Epithelial cell of proximal tubule (primary cell): ENCODE results near the gene DYRK2. TPM values are rescaled to one million over a fixed set of nuclear protein-coding genes. Genes with fewer than 3 reads are reported as not detected.

Experiments
- DNase-seq: peaks from one replicate; pipeline ENCODE4 v3.0.0-alpha.2; 2011; ENCODE audit warnings: low read depth
- H3K4me3 ChIP-seq: 2 replicates; pipeline ENCODE4 v1.5.1; 2011; ENCODE audit warnings: low read depth, mild to moderate bottlenecking, low read length
- CTCF ChIP-seq: conservative IDR thresholded peaks from 2 replicates; pipeline ENCODE4 v1.5.1; 2012; ENCODE audit warnings: low read depth, mild to moderate bottlenecking, low read length
- total RNA-seq: library from RNA; depleted of rRNA; stranded (reverse); fragments of >200 nt; gene quantifications from 2 replicates; pipeline ENCODE4 v1.2.3, GENCODE V29; 2015

Gene DYRK2
- total RNA-seq, 1 donor from 2014 or later: 29.6 TPM

GRCh38 chr12:67630373-67631088 lies 18.0 kb upstream of the DYRK2 start:
- no peak for DNase-seq
- TF ChIP-seq CTCF: peak; percentile 6
- H3K4me3 ChIP-seq: no peak overlapping the region

- H3K4me3 ChIP-seq: no peak overlapping the region
- no peak for TF ChIP-seq CTCF
- DNase-seq: no peak
These were observed 16.5 kb upstream of the DYRK2 start for GRCh38 chr12:67632005-67632404.

- DNase-seq: no peak
- TF ChIP-seq CTCF: no peak
- no peak overlapping the region for H3K4me3 ChIP-seq
These were observed 15.4 kb upstream of the DYRK2 start for GRCh38 chr12:67633024-67633610.

- no peak for DNase-seq
- no peak for TF ChIP-seq CTCF
- H3K4me3 ChIP-seq: no peak overlapping the region
These were observed 14.8 kb upstream of the DYRK2 start for GRCh38 chr12:67633708-67634107.

- H3K4me3 ChIP-seq: no peak overlapping the region
- no peak for DNase-seq
- no peak for TF ChIP-seq CTCF
These were observed 14.2 kb upstream of the DYRK2 start for GRCh38 chr12:67634303-67634761.

GRCh38 chr12:67637718-67638117 lies 10.8 kb upstream of the DYRK2 start:
- no peak overlapping the region for H3K4me3 ChIP-seq
- no peak for DNase-seq
- TF ChIP-seq CTCF: no peak

GRCh38 chr12:67638694-67639093 lies 9.9 kb upstream of the DYRK2 start:
- no peak for DNase-seq
- no peak for TF ChIP-seq CTCF
- H3K4me3 ChIP-seq: no peak overlapping the region
